GM18861 (cell line): ENCODE results near the gene RAF1.
"Not testable (repeated sequence)": the region's sequence is repeated elsewhere in the genome, so short reads cannot be mapped to it uniquely, and the experiment has no call there.

Experiments used
- ATAC-seq: cut with Tn5 transposase; IDR thresholded peaks from one replicate; pipeline ENCODE4 v1.9.1; 2021; ENCODE audit not compliant: unreplicated experiment

RAF1 gene

DNA sequence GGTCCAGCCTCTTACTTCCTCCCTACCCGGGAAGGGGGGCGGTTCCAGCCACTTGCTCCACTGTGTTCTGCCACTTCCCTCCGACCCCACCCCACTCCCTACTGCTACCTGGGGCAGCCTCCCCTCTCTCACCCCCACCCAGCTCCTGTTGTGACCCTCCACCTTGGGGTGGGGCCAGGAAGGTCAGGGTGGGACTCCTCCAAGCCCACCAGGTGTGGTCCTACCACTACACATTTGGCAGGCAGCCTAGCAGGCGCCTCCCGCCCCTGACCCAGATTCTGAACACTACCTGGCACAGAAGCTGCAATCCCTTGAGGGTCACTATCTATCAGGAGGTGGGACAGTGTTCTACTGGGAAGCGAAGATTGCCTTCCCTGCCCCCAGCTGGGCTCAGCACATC lies 13.7 kb upstream of the RAF1 start:
- ATAC-seq, result no peak

- no peak for ATAC-seq
Measured at GRCh38 chr3:12675115-12675810, 11.3 kb upstream of the RAF1 start.

DNA sequence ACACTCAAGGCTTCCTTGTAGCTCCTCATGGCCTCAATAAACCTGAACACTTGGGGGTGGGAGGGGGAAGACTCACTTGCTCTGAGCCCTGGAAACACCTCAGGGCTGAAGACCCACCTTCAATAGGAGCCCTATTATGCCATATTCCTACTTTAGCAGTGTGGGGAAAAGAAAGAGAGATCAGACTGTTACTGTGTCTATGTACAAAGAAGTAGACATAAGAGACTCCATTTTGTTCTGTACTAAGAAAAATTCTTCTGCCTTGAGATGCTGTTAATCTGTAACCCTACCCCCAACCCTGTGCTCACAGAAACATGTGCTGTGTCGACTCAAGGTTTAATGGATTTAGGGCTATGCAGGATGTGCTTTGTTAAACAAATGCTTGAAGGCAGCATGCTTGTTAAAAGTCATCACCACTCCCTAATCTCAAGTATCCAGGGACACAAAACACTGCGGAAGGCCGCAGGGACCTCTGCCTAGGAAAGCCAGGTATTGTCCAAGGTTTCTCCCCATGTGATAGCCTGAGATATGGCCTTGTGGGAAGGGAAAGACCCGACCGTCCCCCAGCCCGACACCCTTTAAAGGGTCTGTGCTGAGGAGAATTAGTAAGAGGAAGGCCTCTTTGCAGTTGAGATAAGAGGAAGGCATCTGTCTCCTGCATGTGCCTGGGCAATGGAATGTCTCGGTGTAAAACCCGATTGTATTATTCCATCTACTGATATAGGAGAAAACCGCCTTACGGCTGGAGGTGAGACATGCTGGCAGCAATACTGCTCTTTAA lies 10.2 kb upstream of the RAF1 start:
- ATAC-seq, result not testable (repeated sequence)

DNA sequence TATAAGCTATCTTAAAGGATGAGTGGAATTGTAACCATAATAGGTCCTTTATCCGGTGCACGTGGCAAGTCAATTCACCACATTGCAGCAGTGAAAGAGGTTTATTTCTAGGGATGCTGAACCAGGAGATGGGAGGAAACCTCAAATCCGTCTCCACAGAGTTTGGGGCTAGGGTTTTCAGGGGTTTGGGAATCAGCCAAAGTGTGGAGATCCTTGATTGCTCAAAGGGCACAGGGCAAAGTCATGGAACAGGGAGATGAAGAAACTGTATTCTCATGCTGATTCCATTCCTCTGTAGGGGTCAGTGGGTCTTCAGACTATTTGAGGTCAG lies 7.2 kb upstream of the RAF1 start:
- ATAC-seq, result no peak

GRCh38 chr3:12670365-12671119 lies 6.6 kb upstream of the RAF1 start:
- no peak for ATAC-seq

GRCh38 chr3:12663401-12663935 lies 449 bp downstream of the RAF1 start:
- peak; percentile 23 for ATAC-seq

DNA sequence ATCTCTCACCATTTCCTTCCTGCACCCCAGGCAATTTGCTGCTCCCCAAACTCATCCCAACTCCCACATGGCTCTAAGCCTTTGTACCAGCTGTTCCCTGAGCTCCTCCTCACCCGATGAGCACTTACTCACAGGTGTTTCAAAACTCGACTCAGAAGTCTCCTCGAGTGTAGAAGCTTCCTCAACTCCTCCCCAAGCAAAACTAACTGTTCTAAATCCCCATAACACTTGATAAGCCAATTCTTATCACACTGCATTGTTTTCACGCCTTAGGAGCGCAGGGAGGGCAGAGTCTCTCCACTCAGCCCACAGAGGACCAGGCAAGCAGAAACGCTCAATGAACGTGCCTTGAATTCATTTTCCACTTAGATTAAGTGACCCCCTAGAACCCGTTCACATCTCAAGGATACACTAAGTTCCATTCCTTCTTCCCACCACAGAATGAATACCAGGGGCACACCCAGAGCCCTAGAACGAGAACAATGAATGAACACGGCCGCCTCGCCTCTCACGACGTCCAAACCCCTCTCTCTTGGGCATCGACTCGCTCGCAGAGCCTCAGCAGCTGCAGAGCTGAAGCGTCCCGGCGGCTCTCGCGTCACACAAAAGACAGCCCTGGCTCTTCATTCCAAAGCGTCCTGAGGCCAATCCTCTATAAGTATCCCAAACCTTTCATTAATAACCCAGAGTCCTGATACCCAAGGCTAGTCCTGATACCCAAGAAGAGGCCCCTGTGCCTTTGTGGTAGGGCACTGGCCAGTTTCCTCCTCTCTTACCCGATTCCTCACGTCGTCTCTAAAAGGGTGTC lies 1.1 kb downstream of the RAF1 start:
- no peak for ATAC-seq

DNA sequence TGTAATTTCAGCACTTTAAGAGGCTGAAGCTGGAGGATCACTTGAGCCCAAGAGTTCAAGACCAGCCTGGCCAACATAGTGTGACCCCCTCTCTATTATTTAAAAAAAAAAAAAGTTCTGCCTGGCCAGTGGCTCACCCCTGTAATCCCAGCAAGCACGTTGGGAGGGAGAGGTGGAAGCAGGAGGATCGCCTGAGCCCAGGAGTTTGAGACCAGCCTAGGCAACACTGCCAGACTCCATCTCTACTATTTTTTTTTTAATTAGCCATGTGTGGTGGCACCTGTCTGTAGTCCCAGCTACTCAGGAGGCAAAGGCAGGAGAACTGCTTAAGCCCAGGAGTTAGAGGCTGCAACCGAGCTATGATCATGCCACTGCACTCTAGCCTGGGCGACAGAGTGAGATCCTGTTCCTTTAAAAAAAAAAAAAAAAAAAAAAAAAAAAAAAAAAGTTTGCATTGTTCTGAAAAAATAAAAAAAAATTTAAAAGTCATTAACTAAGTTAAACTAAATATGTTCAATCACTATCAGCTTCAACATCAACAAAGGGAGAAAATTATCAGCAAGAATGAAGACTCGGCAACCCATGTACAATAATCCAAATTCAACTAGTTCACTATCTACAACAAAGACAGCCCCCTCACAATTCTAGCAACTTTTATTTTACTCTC lies 1.9 kb downstream of the RAF1 start:
- ATAC-seq, result no peak

DNA sequence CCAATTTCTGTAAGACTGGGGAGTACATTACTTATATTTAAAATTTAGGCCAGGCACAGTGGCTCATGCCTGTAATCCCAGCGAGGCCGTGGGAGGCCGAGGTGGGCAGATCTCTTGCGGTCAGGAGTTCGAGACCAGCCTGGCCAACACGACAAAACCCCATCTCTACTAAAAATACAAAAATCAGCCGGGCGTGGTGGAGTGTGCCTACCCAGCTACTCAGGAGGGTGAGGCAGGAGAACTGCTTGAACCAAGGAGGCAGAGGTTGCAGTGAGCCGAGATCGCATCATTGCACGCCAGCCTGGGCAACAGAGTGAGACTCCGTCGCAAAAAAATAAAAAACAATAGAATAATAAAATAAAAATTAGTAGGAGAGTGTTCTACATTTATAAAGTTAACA lies 2.5 kb downstream of the RAF1 start:
- not testable (repeated sequence) for ATAC-seq

GRCh38 chr3:12660196-12660595 lies 3.7 kb downstream of the RAF1 start:
- ATAC-seq, result no peak

DNA sequence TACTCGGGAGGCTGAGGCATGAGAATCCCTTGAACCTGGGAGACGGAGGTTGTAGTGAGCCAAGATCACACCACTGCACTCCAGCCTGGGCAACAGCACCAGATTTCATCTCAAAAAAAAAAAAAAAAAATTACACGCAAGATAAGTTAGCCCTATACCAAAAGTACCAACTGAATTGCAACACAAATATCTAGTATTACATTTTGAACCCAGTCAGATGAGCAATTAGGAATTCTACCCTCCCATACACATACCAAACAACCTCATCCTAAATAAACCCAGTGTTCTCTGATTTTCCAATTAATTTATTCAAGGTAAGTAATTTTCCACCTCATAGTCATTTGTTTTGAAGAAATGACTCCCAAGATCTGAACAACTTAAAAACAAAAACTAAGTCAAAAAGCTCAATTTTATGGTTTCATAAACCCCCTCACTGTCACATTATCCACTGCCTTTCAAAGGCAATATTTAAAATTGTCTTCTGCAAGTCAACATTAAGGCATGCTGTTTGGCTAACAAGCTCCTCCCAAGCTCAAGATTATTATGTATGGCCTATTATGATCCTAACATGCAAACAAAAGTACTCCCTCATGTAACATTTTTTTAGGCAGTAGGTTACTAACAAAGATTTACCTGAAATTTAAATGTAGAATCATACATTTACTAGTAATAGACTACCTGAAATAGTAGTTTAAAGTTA lies 4.5 kb downstream of the RAF1 start:
- no peak for ATAC-seq

- ATAC-seq, result no peak
Measured at GRCh38 chr3:12658593-12659058, 5.3 kb downstream of the RAF1 start.

GRCh38 chr3:12656850-12657249 lies 7.1 kb downstream of the RAF1 start:
- ATAC-seq, result no peak

GRCh38 chr3:12656193-12656592 lies 7.7 kb downstream of the RAF1 start:
- ATAC-seq, result no peak

DNA sequence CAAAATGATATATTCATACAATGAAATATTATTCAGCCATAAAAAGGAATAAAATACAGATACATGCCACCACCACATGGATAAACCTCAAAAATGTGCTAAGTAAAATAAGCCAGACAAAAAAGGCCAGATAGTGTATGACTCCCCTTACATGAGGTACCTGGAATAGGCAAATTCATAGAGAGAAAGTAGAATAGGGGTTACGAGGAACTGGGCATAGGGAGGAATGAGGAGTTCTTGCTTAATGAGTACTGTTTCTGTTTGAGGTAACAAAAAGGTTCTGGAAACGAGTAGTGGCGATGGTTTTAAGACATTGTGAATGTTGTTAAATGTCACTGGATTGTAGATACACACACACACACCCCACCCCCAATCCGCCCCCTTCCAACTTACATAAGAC lies 8.2 kb downstream of the RAF1 start:
- ATAC-seq, result no peak

GRCh38 chr3:12653747-12654146 lies 10.2 kb downstream of the RAF1 start:
- ATAC-seq, result no peak

DNA sequence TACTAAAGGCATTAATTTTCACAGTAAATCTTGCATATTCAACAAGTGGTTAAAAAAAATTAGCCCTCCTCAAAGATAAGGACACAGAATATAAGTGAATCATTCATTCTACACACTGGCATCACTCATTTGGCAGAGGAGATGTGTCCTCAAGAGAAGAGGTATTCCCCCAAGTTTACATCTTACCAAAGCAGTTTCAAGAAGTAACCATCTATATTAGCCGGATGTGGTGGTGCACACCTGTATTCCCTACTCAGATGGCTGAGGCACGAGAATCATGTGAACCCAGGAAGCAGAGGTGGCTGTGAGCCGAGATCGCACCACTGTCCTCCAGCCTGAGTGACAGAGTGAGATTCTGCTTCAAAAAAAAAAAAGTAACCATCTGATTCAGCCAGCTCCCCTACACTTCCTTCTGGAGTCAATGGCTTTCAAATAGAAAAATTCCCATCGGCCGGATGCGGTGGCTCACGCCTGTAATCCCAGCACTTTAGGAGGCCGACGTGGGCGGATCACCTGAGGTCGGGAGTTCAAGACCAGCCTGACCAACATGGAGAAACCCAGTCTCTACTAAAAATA lies 15.4 kb downstream of the RAF1 start:
- no peak for ATAC-seq

GRCh38 chr3:12644331-12644937 lies 19.5 kb downstream of the RAF1 start:
- no peak for ATAC-seq

GRCh38 chr3:12643724-12644123 lies 20.2 kb downstream of the RAF1 start:
- no peak for ATAC-seq
